HEK293T (cell line): ENCODE measurements around the gene PRDM16.

ENCODE experiments used
- CTCF ChIA-PET: fragments of 350-600 bp; formaldehyde crosslinking; extraction: SDS; loops from one replicate; lab custom pipeline; 2021; ENCODE audit warnings: antibody characterized with exemption, inconsistent platforms; lab: Yijun Ruan, JAX
- POLR2A ChIA-PET: fragments of 350-600 bp; formaldehyde crosslinking; extraction: SDS; loops from one replicate; lab custom pipeline; 2020; ENCODE audit warnings: antibody characterized with exemption, inconsistent platforms; lab: Yijun Ruan, JAX
- DNase-seq: peaks from one replicate; pipeline ENCODE4 v3.0.0; 2012; ENCODE audit warnings: mixed read lengths; ENCODE audit errors: extremely low spot score
- ARNT ChIP-seq: fragments of 450-650 bp; IDR thresholded peaks from 2 replicates; pipeline ENCODE4 v1.6.1; 2017; ENCODE audit warnings: mild to moderate bottlenecking
- BHLHE40 ChIP-seq: fragments of 450-650 bp; IDR thresholded peaks from 2 replicates; pipeline ENCODE4 v1.6.1; 2016; ENCODE audit warnings: mild to moderate bottlenecking, moderate library complexity, borderline replicate concordance
- CTBP1 ChIP-seq: fragments of 450-650 bp; IDR thresholded peaks from 2 replicates; pipeline ENCODE4 v1.6.1; 2016; ENCODE audit warnings: borderline replicate concordance
- ELF4 ChIP-seq: fragments of 450-650 bp; IDR thresholded peaks from 2 replicates; pipeline ENCODE4 v1.6.1; 2017; ENCODE audit warnings: antibody characterized with exemption
- FOXA1 ChIP-seq: fragments of 450-650 bp; IDR thresholded peaks from 2 replicates; pipeline ENCODE4 v1.6.1; 2016; ENCODE audit warnings: mild to moderate bottlenecking
- FOXK2 ChIP-seq: fragments of 450-650 bp; IDR thresholded peaks from 2 replicates; pipeline ENCODE4 v1.6.1; 2016; ENCODE audit warnings: mild to moderate bottlenecking
- FOXM1 ChIP-seq: fragments of 450-650 bp; IDR thresholded peaks from 2 replicates; pipeline ENCODE4 v1.6.1; 2017; ENCODE audit warnings: mild to moderate bottlenecking, borderline replicate concordance
- HDGF ChIP-seq: fragments of 450-650 bp; IDR thresholded peaks from 2 replicates; pipeline ENCODE4 v1.6.1; 2017; ENCODE audit warnings: antibody characterized with exemption, borderline replicate concordance
- L3MBTL2 ChIP-seq: fragments of 450-650 bp; conservative IDR thresholded peaks from 2 replicates; pipeline ENCODE4 v1.6.1; 2016; ENCODE audit warnings: mild to moderate bottlenecking
- LEF1 ChIP-seq: fragments of 450-650 bp; IDR thresholded peaks from 2 replicates; pipeline ENCODE4 v1.6.1; 2017; ENCODE audit warnings: mild to moderate bottlenecking, borderline replicate concordance
- NFRKB ChIP-seq: fragments of 450-650 bp; IDR thresholded peaks from 2 replicates; pipeline ENCODE4 v1.6.1; 2016; ENCODE audit warnings: mild to moderate bottlenecking, moderate library complexity
- SP1 ChIP-seq: fragments of 450-650 bp; IDR thresholded peaks from 2 replicates; pipeline ENCODE4 v1.6.1; 2017
- SUZ12 ChIP-seq: fragments of 450-650 bp; IDR thresholded peaks from 2 replicates; pipeline ENCODE4 v1.6.1; 2016; ENCODE audit warnings: mild to moderate bottlenecking
- TARDBP ChIP-seq: fragments of 450-650 bp; IDR thresholded peaks from 2 replicates; pipeline ENCODE4 v1.6.1; 2016
- ZNF384 ChIP-seq: fragments of 450-650 bp; IDR thresholded peaks from 2 replicates; pipeline ENCODE4 v1.6.1; 2016
- TF ChIP-seq, protein P1 (sequence below): fragments of 450-650 bp; IDR thresholded peaks from 2 replicates; pipeline ENCODE4 v1.6.1; 2016

Gene PRDM16

DNA sequence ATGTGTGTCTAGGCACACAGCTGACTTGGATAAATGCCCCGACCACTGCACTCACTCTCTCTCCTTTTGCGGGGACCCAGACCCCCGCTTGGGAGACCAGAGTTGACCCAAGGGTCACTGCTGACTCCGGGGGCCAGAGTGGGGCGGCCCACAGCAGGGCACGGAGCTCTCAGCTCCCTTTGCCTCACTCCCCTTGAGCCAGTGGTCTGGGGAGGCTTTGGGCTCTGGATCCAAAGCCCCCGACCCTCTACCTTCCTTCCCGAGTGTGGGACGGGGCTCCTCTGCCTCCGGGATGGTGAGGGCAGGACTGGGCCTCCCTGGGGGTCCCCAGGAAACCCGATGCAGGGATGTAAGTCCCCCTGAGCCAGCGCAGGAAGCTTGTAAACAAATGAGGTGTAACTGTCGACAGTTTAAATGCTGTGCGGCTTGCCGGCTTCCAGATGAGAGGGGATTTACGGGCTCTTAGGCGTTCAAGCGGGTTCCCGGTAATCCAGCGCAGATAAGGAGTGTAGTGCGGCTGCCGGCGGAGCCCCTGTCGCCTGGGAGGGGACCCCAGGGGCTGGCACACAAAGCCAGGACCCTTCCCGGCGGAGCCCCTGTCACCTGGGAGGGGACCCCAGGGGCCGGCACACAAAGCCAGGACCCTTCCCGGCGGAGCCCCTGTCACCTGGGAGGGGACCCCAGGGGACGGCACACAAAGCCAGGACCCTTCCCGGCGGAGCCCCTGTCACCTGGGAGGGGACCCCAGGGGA lies 40.3 kb upstream of the PRDM16 start:
- DNase-seq = no peak
- TF ChIP-seq TARDBP (no peak), SP1 (no peak), ARNT (no peak), SUZ12 (no peak), FOXM1 (no peak), CTBP1 (no peak), ELF4 (no peak), FOXK2 (no peak), ZNF384 (no peak), LEF1 (no peak)
- TF ChIP-seq, protein P1, sequence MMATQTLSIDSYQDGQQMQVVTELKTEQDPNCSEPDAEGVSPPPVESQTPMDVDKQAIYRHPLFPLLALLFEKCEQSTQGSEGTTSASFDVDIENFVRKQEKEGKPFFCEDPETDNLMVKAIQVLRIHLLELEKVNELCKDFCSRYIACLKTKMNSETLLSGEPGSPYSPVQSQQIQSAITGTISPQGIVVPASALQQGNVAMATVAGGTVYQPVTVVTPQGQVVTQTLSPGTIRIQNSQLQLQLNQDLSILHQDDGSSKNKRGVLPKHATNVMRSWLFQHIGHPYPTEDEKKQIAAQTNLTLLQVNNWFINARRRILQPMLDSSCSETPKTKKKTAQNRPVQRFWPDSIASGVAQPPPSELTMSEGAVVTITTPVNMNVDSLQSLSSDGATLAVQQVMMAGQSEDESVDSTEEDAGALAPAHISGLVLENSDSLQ = no peak
- ChIA-PET POLR2A (no interaction called here), CTCF (no interaction called here)

DNA sequence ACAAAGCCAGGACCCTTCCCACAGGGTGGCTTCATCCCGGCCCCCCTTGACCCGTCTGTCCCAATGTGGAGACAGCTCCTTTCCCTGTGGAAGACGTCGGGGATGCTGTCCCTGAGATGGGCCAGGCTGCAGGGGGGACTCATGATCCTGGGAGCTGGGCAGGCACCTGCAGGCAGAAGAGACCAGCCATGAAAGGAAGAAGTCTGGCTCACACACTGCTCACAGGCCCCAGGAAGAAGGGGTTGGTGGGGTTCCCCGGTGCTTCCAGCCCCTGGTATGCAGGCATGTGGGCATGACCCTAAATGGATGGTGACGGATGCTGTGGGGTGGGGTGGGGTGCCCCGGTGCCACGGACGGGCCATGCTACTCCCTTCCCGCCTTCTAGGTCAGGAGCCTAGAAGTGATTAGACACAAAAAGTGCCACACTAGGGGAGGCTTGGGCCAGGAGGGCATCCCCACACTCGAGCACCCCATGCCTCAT lies 39.5 kb upstream of the PRDM16 start:
- CTCF ChIA-PET = no interaction called here
- TF ChIP-seq CTBP1 = no peak
- TF ChIP-seq, protein P1 = no peak
- TF ChIP-seq BHLHE40 = no peak
- no peak for TF ChIP-seq SUZ12
- TF ChIP-seq L3MBTL2 = no peak
- no peak for TF ChIP-seq NFRKB
- TF ChIP-seq FOXK2 = no peak
- no peak for TF ChIP-seq FOXM1
- TF ChIP-seq FOXA1 = no peak
- TF ChIP-seq TARDBP = no peak
- no peak for TF ChIP-seq ZNF384
- TF ChIP-seq HDGF = no peak
- TF ChIP-seq ELF4 = no peak
- TF ChIP-seq LEF1 = no peak
- no peak for TF ChIP-seq ARNT
- no peak for TF ChIP-seq SP1

DNA sequence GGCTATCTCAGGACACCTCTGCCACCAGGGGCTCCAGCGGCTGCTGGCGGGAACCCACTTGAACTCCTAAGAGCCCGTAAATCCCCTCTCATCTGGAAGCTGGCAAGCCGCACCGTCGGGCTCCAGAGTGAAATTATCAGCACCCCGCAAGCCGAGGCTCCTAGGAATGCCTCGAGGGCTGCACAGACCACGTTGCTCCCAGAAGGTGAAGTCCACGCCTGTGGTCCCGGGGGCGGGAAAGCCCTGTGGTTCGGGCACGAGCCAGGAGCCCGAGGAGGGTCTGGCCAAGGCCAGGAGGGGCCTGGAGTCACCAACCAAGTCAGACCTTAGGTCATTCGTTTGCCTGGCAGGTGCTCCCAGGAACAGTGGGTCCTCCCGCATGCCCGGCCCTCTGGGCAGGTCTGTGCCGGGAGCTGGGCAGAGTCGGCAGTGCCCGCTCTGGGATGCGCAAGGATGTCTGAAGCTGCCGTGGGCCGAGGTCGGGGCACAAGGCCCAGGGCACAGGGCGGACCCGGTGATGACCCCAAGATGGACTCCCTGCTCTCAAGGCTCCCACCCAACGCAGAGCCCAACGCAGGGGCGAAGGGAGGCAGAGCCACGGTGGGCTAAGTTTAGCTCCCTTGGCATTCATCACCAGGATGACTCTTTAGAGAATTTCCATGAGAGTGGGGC lies 38.9 kb upstream of the PRDM16 start:
- no peak for TF ChIP-seq ELF4
- no peak for TF ChIP-seq ARNT
- TF ChIP-seq HDGF = no peak
- TF ChIP-seq, protein P1 = no peak
- TF ChIP-seq LEF1 = no peak
- TF ChIP-seq FOXM1 = no peak
- TF ChIP-seq TARDBP = no peak
- TF ChIP-seq SUZ12 = no peak
- POLR2A ChIA-PET = no interaction called here
- CTCF ChIA-PET = no interaction called here
- no peak for DNase-seq

More for the DNA sequence above, 39.5 kb upstream of the PRDM16 start:
- no peak for DNase-seq
- POLR2A ChIA-PET = no interaction called here

DNA sequence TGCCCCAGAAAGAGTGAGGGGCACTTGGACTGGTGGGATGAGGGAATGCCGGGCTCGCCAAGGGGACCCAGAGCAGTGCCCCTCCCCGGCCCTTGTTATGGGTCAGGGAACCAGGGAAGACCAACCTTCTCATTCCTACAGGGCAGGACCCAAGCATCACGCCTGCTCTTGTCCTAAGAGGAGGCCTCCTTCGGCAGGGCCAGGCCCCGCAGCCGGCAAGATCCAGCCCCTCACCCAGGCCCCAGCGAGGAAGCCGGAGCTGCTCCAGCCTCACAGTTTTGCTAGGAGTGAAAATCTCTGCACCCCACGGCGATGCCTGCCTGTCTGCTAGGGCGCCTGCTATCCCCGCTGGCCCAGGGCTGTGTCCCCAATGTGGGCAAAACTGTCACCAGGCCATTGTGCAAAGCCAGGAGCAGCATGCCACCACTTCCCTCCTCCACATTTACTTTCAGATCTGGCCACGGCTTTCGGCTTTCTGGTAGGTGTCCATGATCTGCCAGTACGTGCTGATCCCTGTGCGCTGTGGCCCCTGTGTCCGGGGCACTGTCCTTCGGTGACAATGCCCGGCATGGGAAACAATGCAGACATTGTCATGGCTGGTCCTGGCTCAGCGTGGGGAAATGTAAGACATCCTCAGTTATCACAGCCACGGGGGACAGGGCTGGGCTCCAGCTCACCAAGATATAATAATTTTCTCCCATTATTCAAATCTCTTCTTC lies 38.2 kb upstream of the PRDM16 start:
- DNase-seq = no peak
- no peak for TF ChIP-seq SUZ12
- no peak for TF ChIP-seq BHLHE40
- TF ChIP-seq ARNT = no peak
- TF ChIP-seq FOXA1 = no peak
- no peak for TF ChIP-seq CTBP1
- POLR2A ChIA-PET = no interaction called here
- CTCF ChIA-PET = no interaction called here

DNA sequence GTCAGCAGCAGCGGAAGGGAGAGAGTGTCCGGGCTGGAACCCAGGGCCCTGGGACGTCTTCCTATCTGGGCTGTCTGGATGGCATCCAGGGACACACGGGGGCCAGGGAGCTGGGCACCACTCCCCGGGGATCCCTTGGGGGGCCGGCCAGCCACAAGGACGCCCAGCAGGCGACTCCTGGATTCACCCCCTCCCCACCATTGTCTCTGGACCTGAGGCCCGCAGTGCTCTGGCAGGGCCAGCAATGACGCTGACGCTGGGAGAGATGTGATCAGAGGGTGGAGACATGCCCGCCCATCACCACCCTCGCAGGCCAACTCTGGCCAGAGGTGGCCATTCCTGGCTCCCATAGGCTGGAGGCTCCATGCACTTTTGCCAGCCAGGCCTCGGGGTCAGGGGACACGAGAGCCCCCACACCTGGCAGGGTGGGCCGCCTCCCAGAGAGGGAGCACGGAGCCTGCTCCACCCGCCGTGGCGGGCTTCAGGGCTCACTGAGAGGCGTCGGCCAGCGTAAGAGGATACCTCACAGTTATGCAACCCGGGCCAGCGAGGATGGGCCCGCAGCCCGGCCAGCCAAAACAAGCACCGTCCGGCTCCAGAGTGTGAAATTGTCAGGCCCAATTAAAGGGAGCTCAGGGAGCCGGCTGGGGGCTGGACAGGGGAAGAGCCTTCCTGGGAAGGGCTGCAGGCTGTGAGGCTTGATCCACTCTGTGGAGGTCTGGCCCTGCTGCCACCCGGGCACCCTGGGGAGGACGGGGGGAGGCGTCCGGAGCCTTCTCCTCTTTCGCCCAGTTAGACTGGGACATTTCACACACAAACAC lies 37.4 kb upstream of the PRDM16 start:
- POLR2A ChIA-PET = no interaction called here
- TF ChIP-seq TARDBP (no peak), BHLHE40 (no peak), LEF1 (no peak), ELF4 (no peak), SP1 (no peak), NFRKB (no peak), FOXM1 (no peak), CTBP1 (no peak), ZNF384 (no peak), SUZ12 (no peak), ARNT (no peak), FOXA1 (no peak), FOXK2 (no peak)
- CTCF ChIA-PET = interaction anchor here (0.6 kb wide), 1 partner anchor 77 kb away, joined by 4 read pairs; no protein-coding TSS in a partner anchor
- no peak for DNase-seq
